Activated CD8-positive, alpha-beta memory T cell treated with anti-CD3 and anti-CD28 coated beads, Interleukin-2, amount 50 U/mL, for 48 hours (primary cell): ENCODE data around the gene UROD.
"Not testable (repeated sequence)": the region's sequence is repeated elsewhere in the genome, so short reads cannot be mapped to it uniquely, and the experiment has no call there.

ENCODE experiments used
- DNase-seq: peaks from one replicate; pipeline ENCODE4 v3.0.0-alpha.2; 2020

Gene UROD

DNA sequence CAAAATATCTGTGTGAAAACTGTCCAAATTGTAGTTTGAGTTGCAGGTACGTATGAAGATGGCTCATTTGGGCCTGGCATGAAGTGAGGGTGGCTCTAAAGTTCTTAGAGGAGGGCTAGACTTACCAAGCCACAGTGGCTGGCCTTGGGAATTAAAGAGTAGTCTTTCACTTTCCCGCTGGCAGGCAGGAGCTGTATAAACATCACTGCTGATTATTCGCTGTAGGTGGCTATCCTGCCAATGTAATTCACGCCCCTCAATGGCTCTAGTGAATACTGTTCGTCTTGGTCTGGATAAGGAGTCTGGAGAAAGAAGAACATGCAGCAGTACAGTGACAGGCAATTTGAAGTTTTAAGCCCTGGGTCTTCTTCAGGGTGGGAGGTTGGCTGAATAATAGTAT lies 31.0 kb downstream of the UROD start:
- no peak for DNase-seq

DNA sequence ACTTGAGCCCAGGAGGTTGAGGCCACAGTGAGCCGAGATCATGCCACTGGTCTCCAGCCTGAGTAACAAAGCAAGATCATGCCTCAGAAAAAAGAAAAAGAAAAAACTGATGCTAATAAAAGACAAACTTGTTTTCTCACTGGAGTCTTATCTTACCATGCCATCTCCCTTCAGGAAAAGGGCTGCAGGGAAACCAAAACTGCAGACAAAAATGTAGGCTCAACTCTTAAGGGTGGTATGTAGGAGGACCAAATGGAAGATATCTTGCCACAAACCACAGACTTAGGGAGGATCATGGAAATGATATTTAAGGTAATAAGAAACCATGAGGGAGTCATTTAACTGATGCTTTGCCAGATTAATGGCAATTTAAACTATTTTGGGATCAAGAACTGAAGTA lies 32.9 kb downstream of the UROD start:
- DNase-seq: no peak

DNA sequence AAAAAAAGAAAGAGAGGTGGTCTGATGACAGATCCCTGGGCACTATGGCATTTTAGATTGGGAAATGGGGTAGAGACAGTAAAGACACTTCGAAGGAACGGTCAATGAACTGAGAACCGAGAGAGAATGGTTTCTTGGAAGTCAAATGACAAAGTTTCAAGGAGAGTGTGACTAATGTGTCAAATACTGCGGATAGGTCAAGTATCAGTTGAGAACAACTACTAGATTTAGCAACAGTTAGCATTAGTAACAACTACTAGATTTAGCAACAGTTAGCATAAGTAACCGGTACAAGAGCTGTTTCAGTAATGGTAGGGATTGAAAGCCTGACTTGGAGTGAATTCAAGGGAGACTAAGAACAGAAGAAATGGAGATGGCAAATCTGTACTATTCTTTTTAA lies 35.0 kb downstream of the UROD start:
- DNase-seq: no peak

DNA sequence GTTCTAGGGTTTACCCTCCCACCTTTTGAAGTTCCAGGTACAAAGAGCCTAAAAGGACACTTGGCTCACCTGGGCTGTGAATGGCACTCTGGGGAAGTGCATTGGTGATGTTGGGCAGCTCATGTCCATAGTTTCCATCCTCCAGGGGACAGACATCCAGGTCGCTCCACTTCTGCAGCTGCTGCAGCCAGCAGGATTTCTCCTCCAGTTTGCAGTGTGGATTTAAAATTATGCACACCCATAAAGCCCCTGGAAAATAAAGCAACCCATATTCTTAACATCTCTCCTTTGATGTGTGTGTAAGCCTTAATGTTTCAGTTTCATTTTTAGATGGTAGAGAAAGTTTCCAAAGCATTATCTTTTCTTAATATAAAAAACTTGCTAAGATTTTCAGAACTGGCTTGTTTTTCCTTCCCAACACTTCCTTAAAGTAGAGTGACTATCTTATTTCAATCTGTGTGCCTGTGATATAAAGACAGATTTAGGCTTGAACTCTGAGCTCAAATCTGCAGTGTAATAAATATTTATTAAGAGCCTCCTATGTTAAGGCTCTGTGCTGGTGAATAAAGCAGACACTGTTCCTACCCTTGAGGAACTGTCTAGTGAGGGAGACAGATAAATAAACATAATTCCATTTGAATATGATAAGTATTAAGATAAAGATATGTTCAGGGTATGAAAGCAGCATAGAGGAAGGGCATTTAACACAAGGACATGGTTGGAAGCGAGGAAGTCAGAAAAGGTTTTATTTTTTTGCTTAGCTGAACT lies 39.1 kb downstream of the UROD start:
- DNase-seq: no peak

DNA sequence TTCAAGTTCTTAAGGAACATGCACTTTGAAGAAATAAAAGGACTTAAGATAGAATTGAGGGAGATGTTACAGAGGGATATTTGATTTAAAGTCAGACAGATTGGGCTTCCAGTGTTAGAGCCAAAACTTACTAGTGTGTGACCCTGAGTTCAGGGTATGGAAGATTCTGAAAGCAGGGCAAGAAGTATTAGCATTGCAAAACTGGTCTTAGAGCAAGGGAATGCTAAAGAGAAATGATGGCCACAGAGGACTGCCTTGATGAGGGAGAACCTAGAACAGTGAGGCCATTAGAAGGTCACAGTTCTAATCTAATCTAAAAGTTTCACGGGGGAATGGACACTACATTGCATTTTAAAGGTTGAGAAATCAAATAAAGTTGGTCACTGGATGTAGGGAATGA lies 45.5 kb downstream of the UROD start:
- no peak for DNase-seq

DNA sequence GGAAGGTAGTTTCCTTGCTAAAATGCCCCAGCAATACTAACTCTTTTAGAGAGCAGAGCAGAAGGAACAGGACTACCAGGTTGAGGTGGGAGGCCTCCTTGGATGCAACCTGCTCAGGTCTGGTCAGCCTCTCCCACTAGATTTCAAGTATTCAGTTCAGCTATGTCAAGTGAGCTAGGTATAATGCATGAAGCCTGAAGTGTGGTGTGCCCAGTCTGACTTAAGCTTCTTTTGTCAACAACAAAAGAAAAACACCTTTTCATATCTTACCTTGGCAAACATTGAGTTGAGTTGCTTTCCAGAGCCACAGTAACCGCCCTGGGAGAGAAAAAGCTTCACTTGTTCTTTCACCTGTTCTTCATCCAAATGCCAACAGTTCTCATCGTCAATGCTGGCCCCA lies 47.8 kb downstream of the UROD start:
- no peak for DNase-seq

DNA sequence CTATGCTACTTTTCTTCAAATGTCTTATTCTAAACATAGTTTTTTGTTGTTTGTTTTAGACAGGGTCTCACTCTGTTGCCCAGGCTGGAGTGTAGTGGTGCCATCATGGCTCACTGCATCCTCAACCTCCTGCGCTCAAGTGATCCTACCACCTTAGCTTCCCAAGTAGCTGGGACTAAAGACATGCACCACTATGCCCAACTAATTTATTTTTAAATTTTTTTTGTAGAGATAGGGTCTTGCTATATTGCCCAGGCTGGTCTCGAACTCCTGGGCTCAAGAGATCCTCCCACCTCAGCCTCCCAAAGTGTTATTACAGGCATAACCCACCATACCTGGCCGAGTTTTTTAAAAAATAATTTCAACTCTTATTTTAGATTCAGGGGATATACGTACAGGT lies 50.4 kb downstream of the UROD start:
- not testable (repeated sequence) for DNase-seq

DNA sequence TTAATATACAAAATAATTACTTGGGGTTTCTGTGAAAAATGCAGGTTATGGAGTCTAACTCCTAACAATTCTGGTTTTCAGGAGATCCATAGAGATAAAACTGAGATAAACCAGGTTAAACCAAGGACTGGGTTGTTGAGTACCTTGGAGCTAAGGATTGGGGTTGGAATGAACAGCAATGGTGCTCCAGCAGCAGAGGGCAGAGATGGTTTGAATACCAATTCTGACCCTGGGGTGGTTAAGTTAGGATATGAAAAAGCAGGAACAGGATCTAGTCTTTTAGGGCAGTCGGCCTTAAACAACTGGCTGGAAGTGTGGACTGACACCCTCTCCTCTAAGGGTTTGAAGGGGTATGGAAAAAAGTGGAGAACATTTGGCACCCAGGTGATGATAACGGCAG lies 53.0 kb downstream of the UROD start:
- DNase-seq: no peak
